OCI-LY1 (cell line): ENCODE measurements around the gene TRO.

Experiments
- H2AFZ ChIP-seq: fragments of 200-600 bp; sonication (generic), shearing (Covaris generic); 2 replicates; pipeline ENCODE4 v1.6.0; 2014; ENCODE audit warnings: antibody characterized with exemption, mild to moderate bottlenecking, low read length
- H3F3A ChIP-seq: fragments of 200-600 bp; sonication (generic), shearing (Covaris generic); 2 replicates; pipeline ENCODE4 v1.6.0; 2014; ENCODE audit warnings: mild to moderate bottlenecking, antibody characterized with exemption, low read length, moderate library complexity; ENCODE audit not compliant: insufficient read depth
- H3K27ac ChIP-seq: fragments of 200-600 bp; sonication (generic); 2 replicates; pipeline ENCODE4 v1.5.1; 2014; ENCODE audit warnings: low read length, mixed run types, mild to moderate bottlenecking, low read depth; ENCODE audit not compliant: poor library complexity, severe bottlenecking
- H3K27me3 ChIP-seq: fragments of 200-600 bp; sonication (generic); 2 replicates; pipeline ENCODE4 v1.6.0; 2014; ENCODE audit warnings: antibody characterized with exemption, mild to moderate bottlenecking, low read length, moderate library complexity; ENCODE audit not compliant: insufficient read depth
- H3K36me3 ChIP-seq: fragments of 200-600 bp; sonication (generic); 2 replicates; pipeline ENCODE4 v1.6.1; 2014; ENCODE audit warnings: mild to moderate bottlenecking, antibody characterized with exemption, low read length, moderate library complexity, mixed read lengths; ENCODE audit not compliant: insufficient read depth
- H3K4me1 ChIP-seq: fragments of 200-600 bp; sonication (generic); 2 replicates; pipeline ENCODE4 v1.5.1; 2014; ENCODE audit warnings: mild to moderate bottlenecking, low read length, moderate library complexity; ENCODE audit not compliant: insufficient read depth, severe bottlenecking
- H3K4me2 ChIP-seq: fragments of 200-600 bp; sonication (generic), shearing (Covaris generic); 2 replicates; pipeline ENCODE4 v1.6.1; 2014; ENCODE audit warnings: low read length
- H3K4me3 ChIP-seq: fragments of 200-600 bp; sonication (generic); 2 replicates; pipeline ENCODE4 v1.5.1; 2014; ENCODE audit warnings: low read length, low read depth, mild to moderate bottlenecking, mixed read lengths; ENCODE audit not compliant: poor library complexity, severe bottlenecking
- H3K79me2 ChIP-seq: fragments of 200-600 bp; shearing (Covaris generic); 2 replicates; pipeline ENCODE4 v1.6.1; 2016; ENCODE audit warnings: mixed run types, low read length, mixed read lengths; ENCODE audit not compliant: insufficient read depth
- H3K9ac ChIP-seq: fragments of 200-600 bp; sonication (generic), shearing (Covaris generic); 2 replicates; pipeline ENCODE4 v1.6.1; 2014; ENCODE audit warnings: mild to moderate bottlenecking, low read length, mixed read lengths
- H3K9me2 ChIP-seq: fragments of 200-600 bp; sonication (generic), shearing (Covaris generic); 2 replicates; pipeline ENCODE4 v1.6.1; 2014; ENCODE audit warnings: low read depth, mild to moderate bottlenecking, low read length, mixed read lengths
- H3K9me3 ChIP-seq: fragments of 200-600 bp; shearing (Covaris generic); 2 replicates; pipeline ENCODE4 v1.6.1; 2014; ENCODE audit warnings: low read length, mixed read lengths
- H4K20me1 ChIP-seq: fragments of 200-600 bp; sonication (generic), shearing (Covaris generic); 2 replicates; pipeline ENCODE4 v1.6.0; 2016; ENCODE audit warnings: mild to moderate bottlenecking, low read length; ENCODE audit not compliant: insufficient read depth
- EZH2 ChIP-seq: fragments of 200-600 bp; sonication (generic), shearing (Covaris generic); IDR thresholded peaks from 2 replicates; pipeline ENCODE4 v1.8.0; 2017; ENCODE audit warnings: borderline replicate concordance, mixed run types, mild to moderate bottlenecking, antibody characterized with exemption, low read length, moderate library complexity, mixed read lengths
- TF ChIP-seq, protein P1 (sequence below): fragments of 200-600 bp; sonication (generic), shearing (Covaris generic); IDR thresholded peaks from 2 replicates; pipeline ENCODE4 v1.5.1; 2017; ENCODE audit warnings: mild to moderate bottlenecking, antibody characterized with exemption, low read length, moderate library complexity, mixed read lengths

TRO gene

DNA sequence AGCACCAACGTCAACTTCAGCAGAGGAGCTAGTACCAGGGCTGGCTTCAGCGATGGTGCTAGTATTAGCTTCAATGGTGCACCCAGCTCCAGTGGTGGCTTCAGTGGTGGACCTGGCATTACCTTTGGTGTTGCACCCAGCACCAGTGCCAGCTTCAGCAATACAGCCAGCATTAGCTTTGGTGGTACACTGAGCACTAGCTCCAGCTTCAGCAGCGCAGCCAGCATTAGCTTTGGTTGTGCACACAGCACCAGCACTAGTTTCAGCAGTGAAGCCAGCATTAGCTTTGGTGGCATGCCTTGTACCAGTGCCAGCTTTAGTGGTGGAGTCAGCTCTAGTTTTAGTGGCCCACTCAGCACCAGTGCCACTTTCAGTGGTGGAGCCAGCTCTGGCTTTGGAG is 8.3 kb downstream of the TRO start:
- Histone ChIP-seq H3K36me3 (peaks cover 12% of the 10 kb centered on the region; the same call in 1 of the 2 replicates), H3K9ac (no peak overlapping the region), H3K27ac (no peak overlapping the region), H4K20me1 (no peaks in the 10 kb centered on the region), H3K9me2 (no peaks in the 10 kb centered on the region), H3F3A (no peaks in the 10 kb centered on the region), H3K4me1 (no peaks in the 10 kb centered on the region), H3K9me3 (no peaks in the 10 kb centered on the region), H3K27me3 (no peaks in the 10 kb centered on the region), H2AFZ (no peak overlapping the region), H3K79me2 (no peaks in the 10 kb centered on the region), H3K4me2 (no peak overlapping the region), H3K4me3 (no peak overlapping the region)
- TF ChIP-seq, protein P1, sequence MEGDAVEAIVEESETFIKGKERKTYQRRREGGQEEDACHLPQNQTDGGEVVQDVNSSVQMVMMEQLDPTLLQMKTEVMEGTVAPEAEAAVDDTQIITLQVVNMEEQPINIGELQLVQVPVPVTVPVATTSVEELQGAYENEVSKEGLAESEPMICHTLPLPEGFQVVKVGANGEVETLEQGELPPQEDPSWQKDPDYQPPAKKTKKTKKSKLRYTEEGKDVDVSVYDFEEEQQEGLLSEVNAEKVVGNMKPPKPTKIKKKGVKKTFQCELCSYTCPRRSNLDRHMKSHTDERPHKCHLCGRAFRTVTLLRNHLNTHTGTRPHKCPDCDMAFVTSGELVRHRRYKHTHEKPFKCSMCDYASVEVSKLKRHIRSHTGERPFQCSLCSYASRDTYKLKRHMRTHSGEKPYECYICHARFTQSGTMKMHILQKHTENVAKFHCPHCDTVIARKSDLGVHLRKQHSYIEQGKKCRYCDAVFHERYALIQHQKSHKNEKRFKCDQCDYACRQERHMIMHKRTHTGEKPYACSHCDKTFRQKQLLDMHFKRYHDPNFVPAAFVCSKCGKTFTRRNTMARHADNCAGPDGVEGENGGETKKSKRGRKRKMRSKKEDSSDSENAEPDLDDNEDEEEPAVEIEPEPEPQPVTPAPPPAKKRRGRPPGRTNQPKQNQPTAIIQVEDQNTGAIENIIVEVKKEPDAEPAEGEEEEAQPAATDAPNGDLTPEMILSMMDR: no peak
- TF ChIP-seq EZH2: no peak

DNA sequence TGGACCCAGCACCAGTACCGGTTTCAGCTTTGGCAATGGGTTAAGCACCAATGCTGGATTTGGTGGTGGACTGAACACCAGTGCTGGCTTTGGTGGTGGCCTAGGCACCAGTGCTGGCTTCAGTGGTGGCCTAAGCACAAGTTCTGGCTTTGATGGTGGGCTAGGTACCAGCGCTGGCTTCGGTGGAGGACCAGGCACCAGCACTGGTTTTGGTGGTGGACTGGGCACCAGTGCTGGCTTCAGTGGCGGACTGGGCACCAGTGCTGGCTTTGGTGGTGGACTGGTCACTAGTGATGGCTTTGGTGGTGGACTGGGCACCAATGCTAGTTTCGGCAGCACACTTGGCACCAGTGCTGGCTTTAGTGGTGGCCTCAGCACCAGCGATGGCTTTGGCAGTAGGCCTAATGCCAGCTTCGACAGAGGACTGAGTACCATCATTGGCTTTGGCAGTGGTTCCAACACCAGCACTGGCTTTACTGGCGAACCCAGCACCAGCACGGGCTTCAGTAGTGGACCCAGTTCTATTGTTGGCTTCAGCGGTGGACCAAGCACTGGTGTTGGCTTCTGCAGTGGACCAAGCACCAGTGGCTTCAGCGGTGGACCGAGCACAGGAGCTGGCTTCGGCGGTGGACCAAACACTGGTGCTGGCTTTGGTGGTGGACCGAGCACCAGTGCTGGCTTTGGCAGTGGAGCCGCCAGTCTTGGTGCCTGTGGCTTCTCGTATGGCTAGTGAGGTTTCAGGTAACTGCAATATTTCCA is 9.8 kb downstream of the TRO start:
- no peak overlapping the region for H2AFZ ChIP-seq
- H3K4me2 ChIP-seq: no peak overlapping the region
- no peaks in the 10 kb centered on the region for H3K27me3 ChIP-seq
- no peak overlapping the region for H3K4me3 ChIP-seq
- H3K36me3 ChIP-seq: peaks cover 12% of the 10 kb centered on the region; the same call in 1 of the 2 replicates
- TF ChIP-seq EZH2: no peak
- H4K20me1 ChIP-seq: no peaks in the 10 kb centered on the region
- H3K9me2 ChIP-seq: no peaks in the 10 kb centered on the region
- no peak overlapping the region for H3K27ac ChIP-seq
- no peaks in the 10 kb centered on the region for H3K4me1 ChIP-seq
- no peaks in the 10 kb centered on the region for H3K79me2 ChIP-seq
- H3K9ac ChIP-seq: no peak overlapping the region
- H3K9me3 ChIP-seq: no peaks in the 10 kb centered on the region
- H3F3A ChIP-seq: no peaks in the 10 kb centered on the region

DNA sequence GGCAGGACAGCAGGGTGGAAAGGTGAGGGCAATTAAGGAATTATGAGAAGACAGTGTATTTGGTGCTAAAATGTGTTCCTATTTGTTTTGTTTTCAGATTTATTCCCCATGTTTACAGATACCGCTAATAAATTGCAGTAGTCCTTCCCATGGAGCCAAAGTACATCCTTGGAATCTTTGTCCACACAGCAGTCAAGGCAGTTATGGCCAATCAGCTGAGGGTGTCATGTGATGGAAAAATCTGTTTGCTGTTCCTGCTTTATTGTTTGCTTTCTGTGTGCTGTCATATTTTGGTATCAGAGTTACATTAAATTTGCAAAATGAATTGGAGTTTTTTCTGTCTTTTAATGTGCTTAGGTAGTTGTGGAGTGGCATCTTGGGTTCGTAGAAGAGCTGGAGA is 10.5 kb downstream of the TRO start:
- H3K27ac ChIP-seq: no peak overlapping the region
- peaks cover 12% of the 10 kb centered on the region; the same call in 1 of the 2 replicates for H3K36me3 ChIP-seq
- H4K20me1 ChIP-seq: no peaks in the 10 kb centered on the region
- H3K4me2 ChIP-seq: no peak overlapping the region
- no peaks in the 10 kb centered on the region for H3K4me1 ChIP-seq
- TF ChIP-seq, protein P1: no peak
- TF ChIP-seq EZH2: no peak
- no peak overlapping the region for H3K9ac ChIP-seq
- H3K9me3 ChIP-seq: no peaks in the 10 kb centered on the region
- no peak overlapping the region for H3K4me3 ChIP-seq
- H3K9me2 ChIP-seq: no peaks in the 10 kb centered on the region
- H3F3A ChIP-seq: no peaks in the 10 kb centered on the region
- H2AFZ ChIP-seq: no peak overlapping the region
- H3K27me3 ChIP-seq: no peaks in the 10 kb centered on the region
- no peaks in the 10 kb centered on the region for H3K79me2 ChIP-seq
